H9 (cell line): ENCODE measurements around the gene OTUD4. TPM values are rescaled to one million over a fixed set of nuclear protein-coding genes. Genes with fewer than 3 reads are reported as not detected.

ENCODE experiments used
- DNase-seq: peaks from one replicate; pipeline ENCODE4 v3.0.0-alpha.2; 2017
- H2AFZ ChIP-seq: one replicate; pipeline ENCODE4 v1.6.1; 2013; ENCODE audit warnings: mild to moderate bottlenecking, low read length, control low read depth, moderate library complexity
- H2AK5ac ChIP-seq: 2 replicates; pipeline ENCODE4 v1.6.1; 2013; ENCODE audit warnings: low read length, control low read depth, mixed read lengths; ENCODE audit not compliant: insufficient read length
- H2BK120ac ChIP-seq: one replicate; pipeline ENCODE4 v1.6.1; 2013; ENCODE audit warnings: low read depth, mild to moderate bottlenecking, low read length, control low read depth, inconsistent platforms; ENCODE audit not compliant: poor library complexity, severe bottlenecking
- H2BK12ac ChIP-seq: 2 replicates; pipeline ENCODE4 v1.6.1; 2013; ENCODE audit warnings: low read length, control low read depth, mixed read lengths, low read depth; ENCODE audit not compliant: insufficient read length
- H2BK15ac ChIP-seq: 2 replicates; pipeline ENCODE4 v1.6.1; 2013; ENCODE audit warnings: low read depth, low read length, control low read depth
- H2BK20ac ChIP-seq: one replicate; pipeline ENCODE4 v1.6.1; 2013; ENCODE audit warnings: low read depth, mild to moderate bottlenecking, low read length, control low read depth, inconsistent platforms; ENCODE audit not compliant: poor library complexity, severe bottlenecking
- H2BK5ac ChIP-seq: 2 replicates; pipeline ENCODE4 v1.6.1; 2013; ENCODE audit warnings: low read length, control low read depth, mixed read lengths; ENCODE audit not compliant: insufficient read length
- H3K14ac ChIP-seq: 2 replicates; pipeline ENCODE4 v1.6.1; 2013; ENCODE audit warnings: low read length, control low read depth; ENCODE audit not compliant: insufficient read depth
- H3K18ac ChIP-seq: 2 replicates; pipeline ENCODE4 v1.6.1; 2013; ENCODE audit warnings: low read depth, mild to moderate bottlenecking, mixed read lengths, low read length, control low read depth; ENCODE audit not compliant: insufficient read length
- H3K23ac ChIP-seq: 2 replicates; pipeline ENCODE4 v1.6.1; 2013; ENCODE audit warnings: low read length, control low read depth, mixed read lengths, low read depth; ENCODE audit not compliant: insufficient read length
- H3K23me2 ChIP-seq: 2 replicates; pipeline ENCODE4 v1.6.1; 2013; ENCODE audit warnings: low read depth, mild to moderate bottlenecking, mixed read lengths, low read length, control low read depth; ENCODE audit not compliant: insufficient read length, poor library complexity, severe bottlenecking
- H3K27ac ChIP-seq: 2 replicates; pipeline ENCODE4 v1.5.1; 2013; ENCODE audit warnings: low read length, control low read depth, mixed read lengths, low read depth; ENCODE audit not compliant: insufficient read length
- H3K27me3 ChIP-seq: 2 replicates; pipeline ENCODE4 v1.6.1; 2013; ENCODE audit warnings: low read length, control low read depth, inconsistent platforms; ENCODE audit not compliant: insufficient read depth
- H3K4ac ChIP-seq: 2 replicates; pipeline ENCODE4 v1.6.1; 2013; ENCODE audit warnings: low read depth, mild to moderate bottlenecking, control low read depth, inconsistent platforms, low read length, moderate library complexity
- H3K4me1 ChIP-seq: 2 replicates; pipeline ENCODE4 v1.6.1; 2013; ENCODE audit warnings: low read length, control low read depth, inconsistent platforms; ENCODE audit not compliant: insufficient read depth
- H3K4me2 ChIP-seq: 2 replicates; pipeline ENCODE4 v1.6.1; 2013; ENCODE audit warnings: low read length, control low read depth, mixed read lengths; ENCODE audit not compliant: insufficient read length, insufficient read depth
- H3K56ac ChIP-seq: 2 replicates; pipeline ENCODE4 v1.6.1; 2013; ENCODE audit warnings: low read depth, mild to moderate bottlenecking, mixed read lengths, low read length, control low read depth; ENCODE audit not compliant: insufficient read length
- H3K79me1 ChIP-seq: 2 replicates; pipeline ENCODE4 v1.6.1; 2013; ENCODE audit warnings: low read depth, mild to moderate bottlenecking, moderate library complexity, low read length, control low read depth, inconsistent platforms; ENCODE audit not compliant: insufficient read depth, poor library complexity, severe bottlenecking
- H3K79me2 ChIP-seq: 2 replicates; pipeline ENCODE4 v1.6.1; 2013; ENCODE audit warnings: low read length, control low read depth, inconsistent platforms; ENCODE audit not compliant: insufficient read depth
- H3K9ac ChIP-seq: 2 replicates; pipeline ENCODE4 v1.6.1; 2013; ENCODE audit warnings: low read length, control low read depth, mixed read lengths; ENCODE audit not compliant: insufficient read length; ENCODE audit errors: extremely low read depth
- H3K9me3 ChIP-seq: one replicate; pipeline ENCODE4 v1.6.1; 2013; ENCODE audit warnings: low read depth, low read length, inconsistent platforms; ENCODE audit not compliant: control insufficient read depth
- H3T11ph ChIP-seq: one replicate; pipeline ENCODE4 v1.6.1; 2013; ENCODE audit warnings: mild to moderate bottlenecking, low read length, control low read depth, inconsistent platforms
- H4K20me1 ChIP-seq: one replicate; pipeline ENCODE4 v1.6.1; 2013; ENCODE audit not compliant: control insufficient read depth, insufficient read length, insufficient read depth
- H4K5ac ChIP-seq: 2 replicates; pipeline ENCODE4 v1.6.1; 2013; ENCODE audit warnings: low read depth, mild to moderate bottlenecking, mixed read lengths, low read length, control low read depth; ENCODE audit not compliant: insufficient read length
- H4K8ac ChIP-seq: replicated peaks from 2 replicates; pipeline ENCODE4 v1.6.1; 2013; ENCODE audit warnings: low read length, control low read depth, mixed read lengths, low read depth; ENCODE audit not compliant: insufficient read length
- H4K91ac ChIP-seq: 2 replicates; pipeline ENCODE4 v1.6.1; 2013; ENCODE audit warnings: low read depth, mild to moderate bottlenecking, moderate library complexity, mixed read lengths, low read length, control low read depth; ENCODE audit not compliant: insufficient read length
- H3K27ac Mint-ChIP-seq, 3 experiments: 2 replicates in 2 of 3; 3 replicates in 1 of 3; pipeline ENCODE4 v1.8.0; 2020 to 2021; ENCODE audit warnings: mixed read lengths in 3 of 3, mild to moderate bottlenecking in 1 of 3, moderate library complexity in 1 of 3
- H3K27me3 Mint-ChIP-seq: 2 replicates; pipeline ENCODE4 v1.8.0; 2021; ENCODE audit warnings: low read depth, mild to moderate bottlenecking, moderate library complexity, mixed read lengths
- H3K36me3 Mint-ChIP-seq, 3 experiments: 2 replicates in 2 of 3; 3 replicates in 1 of 3; pipeline ENCODE4 v1.8.0; 2020 to 2021; ENCODE audit warnings: low read depth in 3 of 3, mixed read lengths in 3 of 3; ENCODE audit not compliant: insufficient read depth in 1 of 3
- H3K4me1 Mint-ChIP-seq, 2 experiments: 2 replicates each; pipeline ENCODE4 v1.8.0; 2020; ENCODE audit warnings: mixed read lengths in 2 of 2
- H3K4me3 Mint-ChIP-seq, 2 experiments: 2 replicates in 1 of 2; 3 replicates in 1 of 2; pipeline ENCODE4 v1.8.0; 2020 to 2021; ENCODE audit warnings: mild to moderate bottlenecking in 2 of 2, mixed read lengths in 2 of 2, moderate library complexity in 1 of 2
- H3K9me3 Mint-ChIP-seq, 2 experiments: 2 replicates in 1 of 2; 3 replicates in 1 of 2; pipeline ENCODE4 v1.8.0; 2020; ENCODE audit warnings: mild to moderate bottlenecking in 2 of 2, mixed read lengths in 2 of 2, moderate library complexity in 1 of 2
- WGBS: extraction: QIAGEN DNeasy Blood & Tissue Kit; methylation state at CpG from one replicate; pipeline ENCODE4 v1.1.7; 2013; ENCODE audit warnings: missing lambda C conversion rate, low lambda C conversion rate, mixed read lengths; ENCODE audit not compliant: insufficient read length; ENCODE audit errors: extremely low coverage; 5-methylcytosine and 5-hydroxymethylcytosine counted together
- total RNA-seq: library from RNA; stranded (reverse); gene quantifications from 2 replicates; pipeline ENCODE4 v1.2.1, GENCODE V29; 2021
- TF ChIP-seq, protein P1 (sequence below): fragments of 200-600 bp; sonication (generic); conservative IDR thresholded peaks from 3 replicates; pipeline ENCODE4 v1.8.0; 2021; ENCODE audit warnings: antibody characterized with exemption, mild to moderate bottlenecking

OTUD4 gene
- total RNA-seq, 1 experiment from 2014 or later: 59.0 TPM

DNA sequence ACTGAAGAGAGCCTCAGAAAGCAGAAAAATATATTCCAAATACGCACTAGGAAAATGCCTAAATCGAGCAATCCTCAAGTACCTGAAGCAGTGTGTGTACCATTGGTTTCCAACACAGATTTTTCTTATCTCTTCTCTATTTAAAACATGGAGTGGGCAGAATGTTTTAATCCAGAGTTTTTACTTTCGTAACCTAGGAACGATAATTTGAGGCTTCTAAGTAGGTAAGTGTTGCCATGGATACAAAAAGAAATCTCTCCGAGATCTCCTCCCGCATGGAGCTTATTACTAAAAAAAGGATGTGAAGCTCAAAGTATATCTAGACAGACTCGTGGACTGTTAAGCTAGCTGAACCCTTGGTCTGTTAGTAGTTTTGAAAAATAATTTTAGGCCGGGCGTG lies 23.0 kb upstream of the OTUD4 start:
- Mint-ChIP-seq H3K4me3 (no peak overlapping the region), H3K4me1 (no peaks in the 10 kb centered on the region), H3K9me3 (no peaks in the 10 kb centered on the region), H3K36me3 (no peaks in the 10 kb centered on the region), H3K27me3 (no peaks in the 10 kb centered on the region), H3K27ac (no peak overlapping the region)
- no peak overlapping the region for H2BK5ac ChIP-seq
- no peak overlapping the region for H2BK120ac ChIP-seq
- no peak overlapping the region for H2BK15ac ChIP-seq
- H3K9me3 ChIP-seq: no peaks in the 10 kb centered on the region
- H3K23me2 ChIP-seq: no peaks in the 10 kb centered on the region
- H3K4me2 ChIP-seq: no peak overlapping the region
- WGBS: no CpG with 5 or more reads among the region's 9 CpGs
- H2BK12ac ChIP-seq: no peak overlapping the region
- H2AFZ ChIP-seq: no peak overlapping the region
- H3K4me1 ChIP-seq: peaks cover 2% of the 10 kb centered on the region; the same call in 1 of the 2 replicates
- H3K79me1 ChIP-seq: no peaks in the 10 kb centered on the region
- no peak overlapping the region for H3K4ac ChIP-seq
- no peak overlapping the region for H2AK5ac ChIP-seq
- H4K5ac ChIP-seq: no peak overlapping the region
- no peak overlapping the region for H3K56ac ChIP-seq
- no peak for DNase-seq
- TF ChIP-seq, protein P1, sequence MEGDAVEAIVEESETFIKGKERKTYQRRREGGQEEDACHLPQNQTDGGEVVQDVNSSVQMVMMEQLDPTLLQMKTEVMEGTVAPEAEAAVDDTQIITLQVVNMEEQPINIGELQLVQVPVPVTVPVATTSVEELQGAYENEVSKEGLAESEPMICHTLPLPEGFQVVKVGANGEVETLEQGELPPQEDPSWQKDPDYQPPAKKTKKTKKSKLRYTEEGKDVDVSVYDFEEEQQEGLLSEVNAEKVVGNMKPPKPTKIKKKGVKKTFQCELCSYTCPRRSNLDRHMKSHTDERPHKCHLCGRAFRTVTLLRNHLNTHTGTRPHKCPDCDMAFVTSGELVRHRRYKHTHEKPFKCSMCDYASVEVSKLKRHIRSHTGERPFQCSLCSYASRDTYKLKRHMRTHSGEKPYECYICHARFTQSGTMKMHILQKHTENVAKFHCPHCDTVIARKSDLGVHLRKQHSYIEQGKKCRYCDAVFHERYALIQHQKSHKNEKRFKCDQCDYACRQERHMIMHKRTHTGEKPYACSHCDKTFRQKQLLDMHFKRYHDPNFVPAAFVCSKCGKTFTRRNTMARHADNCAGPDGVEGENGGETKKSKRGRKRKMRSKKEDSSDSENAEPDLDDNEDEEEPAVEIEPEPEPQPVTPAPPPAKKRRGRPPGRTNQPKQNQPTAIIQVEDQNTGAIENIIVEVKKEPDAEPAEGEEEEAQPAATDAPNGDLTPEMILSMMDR: no peak
- H4K20me1 ChIP-seq: no peaks in the 10 kb centered on the region
- no peaks in the 10 kb centered on the region for H3K79me2 ChIP-seq
- H2BK20ac ChIP-seq: no peak overlapping the region
- H3K14ac ChIP-seq: no peak overlapping the region
- H4K8ac ChIP-seq: no peak overlapping the region
- H3K23ac ChIP-seq: no peak overlapping the region
- no peak overlapping the region for H3T11ph ChIP-seq
- H3K18ac ChIP-seq: no peak overlapping the region
- H3K27ac ChIP-seq: no peak overlapping the region
- H3K27me3 ChIP-seq: no peaks in the 10 kb centered on the region
- no peak overlapping the region for H3K9ac ChIP-seq
- H4K91ac ChIP-seq: no peak overlapping the region
